ENCODE measurements around the gene POMT2.

POMT2 gene

GRCh38 chr14:77230914-77231313, 89.8 kb downstream of the POMT2 start:
- Histone ChIP-seq H3K27ac (ENCODE audit: low read depth, low read length) (no peak overlapping the region), H3K9ac (ENCODE audit: low read length) (no peak overlapping the region), H3K36me3 (ENCODE audit: insufficient read depth, low read length) (no peaks in the 10 kb centered on the region), H3K4me3 (ENCODE audit: low read depth in 1 of 2, low read length in 2 of 2) (no peak overlapping the region), H3K9me3 (ENCODE audit: low read length) (no peaks in the 10 kb centered on the region), H3K27me3 (ENCODE audit: control insufficient read depth in 1 of 2, insufficient read depth in 2 of 2, low read length in 2 of 2) (no peaks in the 10 kb centered on the region), H3K4me1 (ENCODE audit: insufficient read depth, low read length) (no peaks in the 10 kb centered on the region)

- H3K9ac ChIP-seq (ENCODE audit: low read length): no peak overlapping the region
- no peaks in the 10 kb centered on the region for H3K4me1 ChIP-seq (ENCODE audit: insufficient read depth, low read length)
- no peak overlapping the region for H3K27ac ChIP-seq (ENCODE audit: low read depth, low read length)
- no peaks in the 10 kb centered on the region for H3K27me3 ChIP-seq (ENCODE audit: control insufficient read depth in 1 of 2, insufficient read depth in 2 of 2, low read length in 2 of 2)
- H3K4me3 ChIP-seq (ENCODE audit: low read depth in 1 of 2, low read length in 2 of 2): no peak overlapping the region
- no peaks in the 10 kb centered on the region for H3K36me3 ChIP-seq (ENCODE audit: insufficient read depth, low read length)
- H3K9me3 ChIP-seq (ENCODE audit: low read length): no peaks in the 10 kb centered on the region
Measured at GRCh38 chr14:77228056-77228455, 92.6 kb downstream of the POMT2 start.

DNA sequence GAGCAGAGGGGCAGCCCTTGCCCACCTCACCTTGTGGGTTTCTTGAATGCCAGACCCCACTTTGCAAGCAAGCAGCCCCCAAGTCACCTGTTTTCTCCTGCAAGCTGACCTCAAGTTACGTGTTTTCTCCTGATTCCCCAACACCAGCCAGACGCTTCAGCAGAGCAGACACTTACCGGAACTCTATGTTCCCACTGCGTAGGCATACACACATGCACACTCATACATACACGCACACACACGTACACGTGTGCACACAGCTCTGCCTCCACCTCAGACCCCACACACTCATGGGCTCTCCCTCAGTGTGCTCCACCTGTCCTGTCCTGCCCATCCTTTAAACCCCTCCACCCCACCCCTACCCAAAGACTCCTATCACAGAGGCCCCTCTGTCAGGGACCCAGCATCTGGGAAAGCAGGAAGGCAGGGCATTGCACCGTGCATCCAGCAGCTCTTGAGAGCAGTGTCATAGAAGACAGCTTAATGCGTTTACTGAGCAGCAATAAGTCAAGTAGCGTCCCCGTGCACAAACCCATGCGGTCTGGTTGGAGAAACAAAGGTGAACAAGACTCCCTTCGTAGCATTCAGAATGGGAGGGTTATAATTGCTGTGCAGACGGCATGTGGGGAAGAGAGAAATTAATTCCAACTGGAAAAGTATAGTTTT, 94.7 kb downstream of the POMT2 start:
- Histone ChIP-seq H3K4me3 (ENCODE audit: low read depth in 1 of 2, low read length in 2 of 2) (no peak overlapping the region), H3K9me3 (ENCODE audit: low read length) (no peaks in the 10 kb centered on the region), H3K27me3 (ENCODE audit: control insufficient read depth in 1 of 2, insufficient read depth in 2 of 2, low read length in 2 of 2) (no peaks in the 10 kb centered on the region), H3K9ac (ENCODE audit: low read length) (no peak overlapping the region), H3K36me3 (ENCODE audit: insufficient read depth, low read length) (no peaks in the 10 kb centered on the region), H3K4me1 (ENCODE audit: insufficient read depth, low read length) (no peaks in the 10 kb centered on the region), H3K27ac (ENCODE audit: low read depth, low read length) (no peak overlapping the region)

- Histone ChIP-seq H3K27ac (ENCODE audit: low read depth, low read length) (no peak overlapping the region), H3K4me1 (ENCODE audit: insufficient read depth, low read length) (no peaks in the 10 kb centered on the region), H3K9me3 (ENCODE audit: low read length) (no peaks in the 10 kb centered on the region), H3K36me3 (ENCODE audit: insufficient read depth, low read length) (no peaks in the 10 kb centered on the region), H3K9ac (ENCODE audit: low read length) (no peak overlapping the region), H3K4me3 (ENCODE audit: low read depth in 1 of 2, low read length in 2 of 2) (no peak overlapping the region), H3K27me3 (ENCODE audit: control insufficient read depth in 1 of 2, insufficient read depth in 2 of 2, low read length in 2 of 2) (no peaks in the 10 kb centered on the region)
Measured at GRCh38 chr14:77225254-77225653, 95.4 kb downstream of the POMT2 start.

Measured in muscle layer of colon (tissue), 2 donors.